HG03342 (cell line): ENCODE data around the gene CXCL12.

Experiments
- ATAC-seq: cut with Tn5 transposase; IDR thresholded peaks from one replicate; pipeline ENCODE4 v1.9.1; 2021; ENCODE audit warnings: mild to moderate bottlenecking, moderate library complexity; ENCODE audit not compliant: unreplicated experiment

Gene CXCL12

GRCh38 chr10:44364566-44364965 lies 20.3 kb downstream of the CXCL12 start:
- no peak for ATAC-seq

GRCh38 chr10:44363716-44364115 lies 21.2 kb downstream of the CXCL12 start:
- ATAC-seq = no peak

- ATAC-seq = no peak
Observed at GRCh38 chr10:44362866-44363711, 21.8 kb downstream of the CXCL12 start.

GRCh38 chr10:44361109-44361508 lies 23.8 kb downstream of the CXCL12 start:
- ATAC-seq = no peak

GRCh38 chr10:44358080-44358771 lies 26.7 kb downstream of the CXCL12 start:
- no peak for ATAC-seq

- no peak for ATAC-seq
Observed at GRCh38 chr10:44357023-44357540, 27.8 kb downstream of the CXCL12 start.

- no peak for ATAC-seq
Observed at GRCh38 chr10:44356139-44357022, 28.5 kb downstream of the CXCL12 start.

GRCh38 chr10:44355630-44356029 lies 29.3 kb downstream of the CXCL12 start:
- no peak for ATAC-seq

- no peak for ATAC-seq
Observed at GRCh38 chr10:44354771-44355170, 30.1 kb downstream of the CXCL12 start.

- ATAC-seq = no peak
Observed at GRCh38 chr10:44353721-44354120, 31.2 kb downstream of the CXCL12 start.

- no peak for ATAC-seq
Observed at GRCh38 chr10:44353128-44353390, 31.8 kb downstream of the CXCL12 start.

- ATAC-seq = no peak
Observed at GRCh38 chr10:44352316-44353127, 32.4 kb downstream of the CXCL12 start.

GRCh38 chr10:44348496-44348895 lies 36.4 kb downstream of the CXCL12 start:
- ATAC-seq = no peak

GRCh38 chr10:44347609-44348400 lies 37.1 kb downstream of the CXCL12 start:
- no peak for ATAC-seq

GRCh38 chr10:44344727-44345126 lies 40.2 kb downstream of the CXCL12 start:
- no peak for ATAC-seq

- no peak for ATAC-seq
Observed at GRCh38 chr10:44343843-44344242, 41.1 kb downstream of the CXCL12 start.

- ATAC-seq = no peak
Observed at GRCh38 chr10:44341886-44342285, 43.0 kb downstream of the CXCL12 start.

- no peak for ATAC-seq
Observed at GRCh38 chr10:44340557-44340956, 44.3 kb downstream of the CXCL12 start.

- ATAC-seq = no peak
Observed at GRCh38 chr10:44339218-44339617, 45.7 kb downstream of the CXCL12 start.

GRCh38 chr10:44337081-44337480 lies 47.8 kb downstream of the CXCL12 start:
- no peak for ATAC-seq
